Memory B cell (primary cell): Measurements from ENCODE around the gene ARHGEF7.

Experiments
- ATAC-seq: fragments of 150-1000 bp; cut with Tn5 transposase; 2 replicates; pipeline ENCODE4 v1.10.0; 2021; ENCODE audit warnings: low read depth, mild to moderate bottlenecking, moderate library complexity
- DNase-seq, 2 donors: peaks; one replicate each; pipeline ENCODE4 v3.0.0; 2022; ENCODE audit warnings: low spot score in 2 of 2
- H3K27ac Mint-ChIP-seq: one replicate; pipeline ENCODE4 v1.8.0; 2022; ENCODE audit warnings: mild to moderate bottlenecking, moderate library complexity, mixed read lengths
- H3K27me3 Mint-ChIP-seq: one replicate; pipeline ENCODE4 v1.8.0; 2022; ENCODE audit warnings: mixed read lengths
- H3K36me3 Mint-ChIP-seq: one replicate; pipeline ENCODE4 v1.8.0; 2022; ENCODE audit warnings: mild to moderate bottlenecking, mixed read lengths
- H3K4me1 Mint-ChIP-seq: one replicate; pipeline ENCODE4 v1.8.0; 2022; ENCODE audit warnings: mixed read lengths
- H3K4me3 Mint-ChIP-seq: one replicate; pipeline ENCODE4 v1.8.0; 2022; ENCODE audit warnings: mild to moderate bottlenecking, moderate library complexity, mixed read lengths
- H3K9me3 Mint-ChIP-seq: one replicate; pipeline ENCODE4 v1.8.0; 2022; ENCODE audit warnings: mixed read lengths

Gene ARHGEF7

DNA sequence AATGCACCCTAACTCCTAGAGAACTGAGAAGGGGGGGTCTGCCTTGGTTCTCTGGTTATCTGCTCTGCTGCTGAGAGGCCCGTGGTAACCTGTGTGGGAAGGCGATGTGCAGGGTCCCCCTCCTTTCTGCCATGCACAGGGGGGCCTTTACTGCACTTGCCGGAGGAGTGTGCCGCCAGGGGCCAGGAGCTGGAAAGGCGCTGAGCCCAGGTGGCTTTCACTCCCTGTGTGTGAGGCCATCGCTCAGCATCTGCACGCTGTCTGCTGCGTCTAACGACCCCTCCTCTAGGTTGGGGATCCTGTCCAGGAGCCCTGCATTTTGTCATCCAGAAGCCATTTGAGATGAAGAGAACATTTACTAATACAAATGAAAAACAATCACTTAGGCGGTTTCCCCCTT lies 168.3 kb downstream of the ARHGEF7 start:
- no peak for ATAC-seq
- H3K4me1 Mint-ChIP-seq, result peaks cover 2% of the 10 kb centered on the region
- H3K27ac Mint-ChIP-seq, result no peak overlapping the region
- no peak for DNase-seq
- H3K27me3 Mint-ChIP-seq, result no peaks in the 10 kb centered on the region
- no peaks in the 10 kb centered on the region for H3K9me3 Mint-ChIP-seq
- peaks cover 49% of the 10 kb centered on the region for H3K36me3 Mint-ChIP-seq
- no peak overlapping the region for H3K4me3 Mint-ChIP-seq

DNA sequence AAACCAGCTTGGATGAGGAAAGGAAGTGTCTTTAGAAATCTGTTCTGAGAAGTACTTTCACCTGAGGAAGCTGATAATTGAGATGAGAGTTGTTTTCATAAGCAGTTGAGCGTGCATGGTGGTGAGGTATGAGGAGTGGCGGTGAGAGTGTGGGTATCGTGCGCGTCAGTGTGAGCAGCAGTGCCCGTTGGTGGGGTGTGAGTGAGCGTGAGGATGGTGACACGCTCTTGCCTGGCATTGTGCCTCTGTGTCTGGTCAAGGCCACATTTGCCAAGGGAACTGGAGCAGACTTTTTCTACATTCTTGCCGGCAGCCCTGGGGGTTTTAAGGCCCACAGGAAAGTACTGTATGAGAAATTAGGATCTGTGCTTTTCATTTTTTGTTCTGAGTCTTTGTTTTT lies 168.9 kb downstream of the ARHGEF7 start:
- H3K36me3 Mint-ChIP-seq, result peaks cover 44% of the 10 kb centered on the region

DNA sequence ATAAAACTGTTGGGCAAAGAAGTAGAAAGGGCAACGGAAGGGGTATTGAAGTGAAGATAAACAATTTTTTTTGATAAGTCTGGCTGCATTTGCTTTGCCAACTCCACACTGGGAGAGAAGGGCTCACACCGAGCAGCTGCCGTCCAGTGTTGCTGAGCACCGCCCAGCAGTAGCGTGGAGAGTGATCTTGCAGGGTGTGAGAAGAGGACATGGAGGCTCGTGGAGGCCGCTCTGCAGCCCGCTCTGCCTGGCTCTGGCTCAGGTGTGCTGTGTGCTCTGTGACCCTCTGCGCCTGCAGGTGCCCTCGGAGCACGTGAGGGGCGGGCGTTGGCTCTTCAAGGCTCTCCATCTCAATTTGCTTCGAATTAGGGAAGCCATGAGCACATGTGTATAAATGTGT lies 169.5 kb downstream of the ARHGEF7 start:
- Mint-ChIP-seq H3K9me3 (no peaks in the 10 kb centered on the region), H3K4me3 (no peak overlapping the region), H3K36me3 (peaks cover 45% of the 10 kb centered on the region), H3K27me3 (no peaks in the 10 kb centered on the region), H3K4me1 (peaks cover 2% of the 10 kb centered on the region), H3K27ac (no peak overlapping the region)
- DNase-seq (no peak), ATAC-seq (no peak)

More for the DNA sequence above, 168.9 kb downstream of the ARHGEF7 start:
- H3K4me3 Mint-ChIP-seq, result no peak overlapping the region
- no peak for ATAC-seq
- DNase-seq, result no peak
- no peaks in the 10 kb centered on the region for H3K9me3 Mint-ChIP-seq
- no peak overlapping the region for H3K27ac Mint-ChIP-seq
- no peaks in the 10 kb centered on the region for H3K27me3 Mint-ChIP-seq
- peaks cover 2% of the 10 kb centered on the region for H3K4me1 Mint-ChIP-seq

DNA sequence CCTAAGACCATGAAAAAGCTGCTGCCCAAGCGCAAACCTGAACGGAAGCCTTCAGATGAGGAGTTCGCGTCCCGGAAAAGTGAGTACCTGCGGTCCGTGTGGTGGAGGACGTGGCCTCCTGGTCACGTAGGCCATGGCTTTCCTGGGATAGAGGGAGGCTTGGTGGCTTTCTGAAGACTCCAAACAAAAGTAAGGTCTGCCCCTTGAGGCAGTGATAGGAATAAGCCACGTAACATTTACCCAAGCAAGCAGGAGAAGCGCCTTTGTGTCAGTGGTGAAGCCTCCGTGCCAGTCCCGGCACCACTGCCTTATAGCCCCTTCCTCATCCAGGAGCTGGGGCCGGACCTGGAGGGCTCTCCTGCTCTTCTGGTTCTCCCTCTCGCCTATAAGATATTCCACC lies 171.1 kb downstream of the ARHGEF7 start:
- Mint-ChIP-seq H3K9me3 (no peaks in the 10 kb centered on the region), H3K27me3 (no peaks in the 10 kb centered on the region), H3K36me3 (peaks cover 44% of the 10 kb centered on the region), H3K4me3 (no peak overlapping the region), H3K27ac (no peak overlapping the region), H3K4me1 (peaks cover 2% of the 10 kb centered on the region)
- ATAC-seq, result no peak
- DNase-seq, result no peak

DNA sequence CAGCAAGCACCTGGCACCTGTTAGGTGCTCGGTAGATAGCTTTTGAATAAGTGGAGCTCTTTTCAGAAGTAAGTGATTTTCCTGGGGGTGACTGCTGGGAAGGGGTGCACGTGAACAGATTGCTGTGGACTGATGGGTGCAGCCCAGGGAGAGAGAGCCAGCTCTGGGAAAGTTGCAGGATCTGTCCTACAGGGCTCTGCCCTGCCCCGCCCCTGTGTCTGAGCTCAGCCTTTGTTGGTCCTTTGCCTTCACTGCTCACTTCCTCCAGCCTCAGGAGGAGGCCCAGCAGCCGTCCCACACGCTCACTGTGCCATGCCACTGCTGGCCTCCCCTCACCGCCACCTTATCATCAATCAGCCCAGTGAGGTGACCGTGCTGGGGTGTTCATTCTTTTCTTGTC lies 171.6 kb downstream of the ARHGEF7 start:
- DNase-seq (no peak), ATAC-seq (no peak)
- no peak overlapping the region for H3K4me3 Mint-ChIP-seq
- no peaks in the 10 kb centered on the region for H3K9me3 Mint-ChIP-seq
- H3K27ac Mint-ChIP-seq, result no peak overlapping the region
- H3K27me3 Mint-ChIP-seq, result no peaks in the 10 kb centered on the region
- H3K4me1 Mint-ChIP-seq, result peaks cover 2% of the 10 kb centered on the region
- peaks cover 41% of the 10 kb centered on the region for H3K36me3 Mint-ChIP-seq

DNA sequence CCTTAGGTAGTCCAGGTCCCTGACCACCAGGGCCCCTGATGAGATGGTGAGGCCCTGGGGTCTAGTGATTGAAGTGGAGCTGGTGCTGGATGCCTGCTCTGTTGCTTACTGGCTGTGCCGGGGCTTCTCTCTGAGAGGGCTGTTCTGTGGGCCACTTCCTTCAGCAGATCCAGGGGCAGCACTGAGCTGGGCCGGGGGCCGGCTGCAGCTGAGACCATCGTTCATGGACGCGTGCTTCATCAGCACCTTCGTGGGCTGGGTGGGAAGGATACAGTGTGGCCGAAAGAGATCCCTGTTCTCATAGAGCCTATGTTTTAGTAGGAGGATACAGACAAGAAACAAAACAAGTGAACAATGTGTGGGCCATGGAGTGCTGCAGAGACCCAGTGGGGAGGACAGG lies 172.1 kb downstream of the ARHGEF7 start:
- no peak for ATAC-seq
- Mint-ChIP-seq H3K27ac (no peak overlapping the region), H3K36me3 (peaks cover 43% of the 10 kb centered on the region), H3K27me3 (no peaks in the 10 kb centered on the region), H3K9me3 (no peaks in the 10 kb centered on the region), H3K4me1 (peaks cover 2% of the 10 kb centered on the region), H3K4me3 (no peak overlapping the region)
- no peak for DNase-seq

DNA sequence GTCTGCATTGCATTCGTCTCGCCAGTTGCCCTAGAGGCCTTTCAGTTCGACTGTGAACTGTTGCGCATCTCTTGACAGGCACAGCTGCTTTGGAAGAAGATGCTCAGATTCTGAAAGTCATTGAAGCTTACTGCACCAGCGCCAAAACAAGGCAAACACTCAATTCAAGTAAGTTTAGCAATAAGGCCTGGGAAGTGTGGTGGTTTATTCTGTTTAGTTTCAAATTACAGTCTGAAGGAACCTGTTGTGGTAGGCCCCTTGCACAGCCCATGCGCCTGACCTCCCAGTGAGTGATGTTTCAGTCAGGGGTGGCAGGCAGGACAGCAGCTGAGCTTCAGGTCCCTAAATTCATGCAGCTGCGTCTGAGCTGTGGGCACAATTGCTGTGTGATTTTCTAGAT lies 173.2 kb downstream of the ARHGEF7 start:
- DNase-seq (no peak), ATAC-seq (no peak)
- H3K9me3 Mint-ChIP-seq, result no peaks in the 10 kb centered on the region
- no peak overlapping the region for H3K27ac Mint-ChIP-seq
- H3K27me3 Mint-ChIP-seq, result no peaks in the 10 kb centered on the region
- H3K4me1 Mint-ChIP-seq, result peaks cover 2% of the 10 kb centered on the region
- H3K36me3 Mint-ChIP-seq, result peaks cover 45% of the 10 kb centered on the region
- no peak overlapping the region for H3K4me3 Mint-ChIP-seq

DNA sequence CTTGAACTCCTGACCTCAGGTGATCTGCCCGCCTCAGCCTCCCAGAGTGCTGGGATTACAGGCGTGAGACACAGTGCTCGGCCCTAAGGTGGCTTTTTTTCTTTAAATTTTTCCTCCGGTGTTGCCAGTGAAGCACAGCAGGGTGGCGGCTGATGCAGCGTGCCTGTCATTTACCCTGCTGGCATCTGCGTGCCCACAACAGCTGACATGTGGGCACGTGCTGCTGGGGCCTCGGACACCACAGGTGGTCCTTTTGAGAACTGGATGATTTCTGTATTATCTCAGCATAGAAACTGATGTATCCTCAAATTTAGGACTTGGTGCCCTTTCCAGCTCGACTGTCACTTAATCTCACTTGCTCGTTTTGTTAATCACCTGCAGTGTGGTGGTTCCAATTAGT lies 174.1 kb downstream of the ARHGEF7 start:
- no peak overlapping the region for H3K27ac Mint-ChIP-seq
- no peak for ATAC-seq

DNA sequence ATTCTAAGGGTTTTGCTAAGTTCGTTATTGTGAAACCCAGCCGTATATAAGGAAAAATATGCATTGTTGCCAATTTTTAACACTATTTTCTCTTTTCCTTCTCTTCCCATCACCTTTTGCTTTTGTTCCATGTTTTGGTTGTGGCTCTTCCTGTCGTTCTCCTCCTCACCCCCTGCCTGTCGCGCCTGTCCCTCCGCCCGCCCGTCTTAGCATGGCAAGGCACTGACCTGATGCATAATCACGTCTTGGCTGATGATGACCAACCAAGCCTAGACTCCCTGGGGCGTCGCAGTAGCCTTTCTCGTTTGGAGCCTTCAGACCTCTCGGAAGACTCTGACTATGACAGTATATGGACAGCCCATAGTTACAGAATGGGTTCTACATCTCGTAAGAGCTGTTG lies 176.8 kb downstream of the ARHGEF7 start:
- no peak overlapping the region for H3K27ac Mint-ChIP-seq
- H3K4me1 Mint-ChIP-seq, result no peaks in the 10 kb centered on the region
- ATAC-seq, result no peak
- no peak overlapping the region for H3K4me3 Mint-ChIP-seq
- H3K36me3 Mint-ChIP-seq, result peaks cover 34% of the 10 kb centered on the region
- H3K9me3 Mint-ChIP-seq, result no peaks in the 10 kb centered on the region
- H3K27me3 Mint-ChIP-seq, result no peaks in the 10 kb centered on the region
- no peak for DNase-seq

More for the DNA sequence above, 174.1 kb downstream of the ARHGEF7 start:
- Mint-ChIP-seq H3K36me3 (peaks cover 40% of the 10 kb centered on the region), H3K4me3 (no peak overlapping the region), H3K9me3 (no peaks in the 10 kb centered on the region), H3K4me1 (no peaks in the 10 kb centered on the region), H3K27me3 (no peaks in the 10 kb centered on the region)
- DNase-seq, result no peak

DNA sequence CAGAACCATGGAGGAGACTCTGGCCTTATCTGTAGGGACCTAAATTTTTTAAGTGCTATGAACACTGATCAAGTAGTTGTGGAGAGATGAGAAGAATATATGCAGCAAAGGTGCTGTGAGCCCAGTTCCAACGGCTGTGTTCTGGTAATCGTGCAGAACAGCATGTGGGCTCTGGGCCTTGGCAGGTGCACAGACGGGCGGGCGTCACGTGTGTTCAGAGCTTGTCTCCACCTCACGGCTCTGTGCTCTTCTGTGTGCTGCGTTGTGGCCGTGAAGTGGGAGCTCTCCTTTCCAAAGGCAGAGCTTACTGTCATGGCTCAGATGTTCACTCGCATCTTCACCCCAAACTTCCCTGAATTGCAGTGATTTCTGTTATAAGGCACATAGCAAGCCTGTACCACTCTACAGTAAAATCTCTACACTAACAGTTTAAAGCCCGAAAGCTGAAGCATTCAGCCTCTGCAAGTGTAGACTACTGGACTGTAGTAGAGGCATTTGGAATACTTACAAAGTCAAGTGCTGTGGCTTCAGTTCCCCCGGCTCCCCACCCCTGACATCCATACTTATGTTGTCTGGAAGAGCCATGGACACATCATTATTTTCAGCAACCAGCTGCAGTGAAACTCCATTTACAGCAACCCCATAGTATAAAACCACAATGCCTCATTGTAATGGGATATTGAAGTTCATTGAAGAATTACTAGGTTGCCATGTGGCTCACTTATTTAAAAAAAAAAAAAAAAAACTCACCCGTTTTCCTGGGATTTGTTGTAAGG lies 177.8 kb downstream of the ARHGEF7 start:
- Mint-ChIP-seq H3K27me3 (no peaks in the 10 kb centered on the region), H3K4me3 (no peak overlapping the region), H3K9me3 (no peaks in the 10 kb centered on the region), H3K36me3 (peaks cover 27% of the 10 kb centered on the region), H3K27ac (no peak overlapping the region), H3K4me1 (no peaks in the 10 kb centered on the region)
- ATAC-seq (no peak), DNase-seq (no peak)

DNA sequence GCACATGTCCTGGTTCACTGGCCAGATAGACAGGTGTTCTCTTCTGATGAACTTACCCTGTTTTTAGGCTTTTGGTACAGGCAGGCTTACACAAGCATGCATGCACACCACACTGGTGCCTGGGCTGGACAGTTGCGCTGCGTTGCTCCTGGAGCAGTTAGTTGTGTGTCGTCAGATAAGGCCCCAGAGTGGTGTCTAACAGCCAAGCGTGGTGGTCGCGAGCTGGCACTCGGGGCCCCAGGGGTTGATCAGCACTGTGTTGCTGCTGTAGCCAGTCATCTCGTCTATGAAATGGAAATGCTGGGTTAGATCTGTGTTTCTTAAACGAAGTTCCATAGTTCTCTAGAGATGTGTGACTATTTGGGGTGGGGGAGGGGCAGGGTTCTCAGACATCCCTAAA lies 180.8 kb downstream of the ARHGEF7 start:
- Mint-ChIP-seq H3K36me3 (peaks cover 27% of the 10 kb centered on the region), H3K4me1 (no peaks in the 10 kb centered on the region), H3K4me3 (no peak overlapping the region), H3K27ac (no peak overlapping the region), H3K27me3 (no peaks in the 10 kb centered on the region), H3K9me3 (no peaks in the 10 kb centered on the region)
- ATAC-seq (no peak), DNase-seq (no peak)

DNA sequence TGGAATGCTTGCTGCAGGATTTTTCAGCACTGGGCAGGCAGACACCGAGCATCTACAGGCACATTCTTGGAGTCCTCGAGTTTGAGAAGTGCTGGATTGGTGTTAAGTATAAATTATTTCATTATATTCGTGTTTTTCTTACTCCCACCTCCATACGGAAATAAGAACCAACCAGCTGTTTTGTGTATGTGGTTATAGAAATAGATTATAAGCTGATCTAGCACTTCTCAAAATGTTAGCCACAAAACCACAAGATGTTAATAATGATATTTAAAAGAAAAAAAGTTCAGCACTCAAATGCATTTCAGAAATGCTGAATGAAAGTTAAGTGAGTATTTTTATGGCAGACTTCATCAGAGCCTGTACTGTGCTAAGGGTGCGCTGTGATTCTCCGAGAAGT lies 181.3 kb downstream of the ARHGEF7 start:
- H3K4me3 Mint-ChIP-seq, result no peak overlapping the region
- H3K36me3 Mint-ChIP-seq, result peaks cover 27% of the 10 kb centered on the region
- H3K9me3 Mint-ChIP-seq, result no peaks in the 10 kb centered on the region
- DNase-seq, result no peak
- no peaks in the 10 kb centered on the region for H3K27me3 Mint-ChIP-seq
- H3K4me1 Mint-ChIP-seq, result no peaks in the 10 kb centered on the region
- ATAC-seq, result no peak
- no peak overlapping the region for H3K27ac Mint-ChIP-seq

DNA sequence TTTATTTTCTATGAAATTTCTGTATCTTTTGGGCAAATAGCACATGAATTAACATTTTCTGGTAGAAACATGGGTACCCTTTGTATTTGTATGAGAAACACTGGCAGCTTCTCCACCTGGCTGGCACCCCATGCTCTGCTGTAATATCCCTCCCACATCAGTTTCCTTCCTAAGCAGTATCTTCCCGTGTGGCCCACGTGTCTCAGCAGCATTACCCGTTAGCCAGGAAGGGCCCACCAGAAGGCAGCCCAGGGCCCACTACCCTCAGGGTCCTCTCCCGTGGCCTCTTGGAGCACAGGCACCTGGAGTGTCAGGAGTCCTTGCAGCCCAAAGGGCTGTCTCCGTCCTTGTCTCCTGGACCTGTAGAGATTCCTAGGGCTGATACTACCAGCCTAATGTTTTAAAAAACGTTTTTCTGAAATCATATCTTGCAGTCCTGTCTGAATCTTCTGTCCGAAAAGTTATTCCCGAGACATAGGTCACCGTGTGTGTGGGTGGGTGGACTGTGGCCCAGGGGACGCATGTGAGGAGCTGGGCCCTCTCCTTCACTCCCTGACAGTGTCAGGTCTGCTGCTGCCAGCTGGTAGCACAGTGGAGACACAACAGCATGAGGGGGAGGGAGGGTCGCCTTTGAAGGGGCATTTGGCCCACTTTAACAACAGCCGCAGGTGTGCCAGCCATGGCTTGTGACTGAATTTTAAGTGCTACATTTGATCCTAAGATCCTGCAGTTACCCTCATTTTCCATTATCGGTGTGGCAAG lies 183.3 kb downstream of the ARHGEF7 start:
- H3K36me3 Mint-ChIP-seq, result peaks cover 27% of the 10 kb centered on the region
- no peak overlapping the region for H3K4me3 Mint-ChIP-seq
- H3K9me3 Mint-ChIP-seq, result no peaks in the 10 kb centered on the region
- ATAC-seq (no peak), DNase-seq (no peak)
- H3K4me1 Mint-ChIP-seq, result no peaks in the 10 kb centered on the region
- H3K27me3 Mint-ChIP-seq, result no peaks in the 10 kb centered on the region
- peak overlapping the region; percentile 47 for H3K27ac Mint-ChIP-seq

DNA sequence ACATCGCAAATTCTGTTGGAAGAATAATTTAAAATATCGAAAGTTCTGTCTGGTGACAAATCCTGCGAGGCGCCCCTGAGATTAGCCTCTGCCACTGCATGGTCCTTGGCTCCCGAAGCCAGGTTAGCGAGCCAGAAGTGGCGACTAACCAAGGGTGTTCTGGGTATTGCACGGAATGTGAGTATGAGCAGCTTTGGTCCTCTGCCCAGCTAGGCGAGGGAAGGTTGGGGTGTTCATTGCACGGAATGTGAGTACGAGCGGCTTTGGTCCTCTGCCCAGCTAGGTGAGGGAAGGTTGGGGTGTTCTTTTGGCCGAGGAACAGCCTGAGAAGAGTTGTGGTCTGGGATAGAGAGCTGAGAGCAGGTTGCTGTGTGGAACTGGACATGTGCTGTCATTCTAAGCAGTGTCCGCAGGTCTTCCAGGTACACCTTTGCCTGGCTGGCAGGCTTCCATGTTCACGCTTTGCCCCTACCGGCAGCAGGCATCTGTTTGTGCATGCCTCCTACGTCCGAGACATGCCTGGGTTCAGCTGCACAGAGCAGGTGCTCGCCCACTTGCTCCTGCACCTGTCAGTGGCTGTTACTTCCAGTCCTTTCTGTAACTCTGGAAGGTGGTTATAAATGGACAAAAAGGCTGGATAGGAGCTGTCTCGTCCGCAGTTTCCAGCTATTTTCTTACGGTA lies 187.1 kb downstream of the ARHGEF7 start:
- Mint-ChIP-seq H3K4me1 (peaks cover 10% of the 10 kb centered on the region), H3K27me3 (no peaks in the 10 kb centered on the region), H3K27ac (no peak overlapping the region), H3K36me3 (peaks cover 43% of the 10 kb centered on the region), H3K4me3 (no peak overlapping the region), H3K9me3 (no peaks in the 10 kb centered on the region)
- ATAC-seq (no peak), DNase-seq (no peak)
